GM21528 (cell line): Measurements from ENCODE around the gene TRNP1.

Source experiments
- ATAC-seq: cut with Tn5 transposase; IDR thresholded peaks from one replicate; pipeline ENCODE4 v1.9.1; 2021; ENCODE audit warnings: mild to moderate bottlenecking, moderate library complexity; ENCODE audit not compliant: unreplicated experiment, low FRiP score

The TRNP1 gene

GRCh38 chr1:27000817-27001460 is 7.4 kb downstream of the TRNP1 start:
- ATAC-seq, result no peak

GRCh38 chr1:27001570-27002360 is 8.3 kb downstream of the TRNP1 start:
- ATAC-seq, result no peak

- no peak for ATAC-seq
Measured at GRCh38 chr1:27003745-27004470, 10.4 kb downstream of the TRNP1 start.

- no peak for ATAC-seq
Measured at GRCh38 chr1:27004471-27005165, 11.1 kb downstream of the TRNP1 start.

- no peak for ATAC-seq
Measured at GRCh38 chr1:27005166-27005530, 11.7 kb downstream of the TRNP1 start.

- no peak for ATAC-seq
Measured at GRCh38 chr1:27005648-27006496, 12.4 kb downstream of the TRNP1 start.

GRCh38 chr1:27006683-27007082 is 13.2 kb downstream of the TRNP1 start:
- ATAC-seq, result no peak

- ATAC-seq, result no peak
Measured at GRCh38 chr1:27007909-27008582, 14.6 kb downstream of the TRNP1 start.

GRCh38 chr1:27009601-27010197 is 16.2 kb downstream of the TRNP1 start:
- ATAC-seq, result no peak

- ATAC-seq, result no peak
Measured at GRCh38 chr1:27010226-27010994, 16.9 kb downstream of the TRNP1 start.

GRCh38 chr1:27011058-27011764 is 17.7 kb downstream of the TRNP1 start:
- no peak for ATAC-seq

GRCh38 chr1:27011976-27012563 is 18.6 kb downstream of the TRNP1 start:
- ATAC-seq, result no peak

- ATAC-seq, result no peak
Measured at GRCh38 chr1:27015260-27015659, 21.8 kb downstream of the TRNP1 start.

GRCh38 chr1:27016376-27016775 is 22.9 kb downstream of the TRNP1 start:
- no peak for ATAC-seq

GRCh38 chr1:27017207-27017606 is 23.7 kb downstream of the TRNP1 start:
- ATAC-seq, result no peak

- ATAC-seq, result no peak
Measured at GRCh38 chr1:27018316-27018715, 24.8 kb downstream of the TRNP1 start.

- no peak for ATAC-seq
Measured at GRCh38 chr1:27021354-27022031, 28.0 kb downstream of the TRNP1 start.
